HG03558 (cell line): ENCODE measurements around the gene SYT3.

Experiments used
- ATAC-seq: cut with Tn5 transposase; IDR thresholded peaks from one replicate; pipeline ENCODE4 v1.9.1; 2021; ENCODE audit warnings: moderate number of reproducible peaks; ENCODE audit not compliant: unreplicated experiment; ENCODE audit errors: extremely low read depth

The SYT3 gene

DNA sequence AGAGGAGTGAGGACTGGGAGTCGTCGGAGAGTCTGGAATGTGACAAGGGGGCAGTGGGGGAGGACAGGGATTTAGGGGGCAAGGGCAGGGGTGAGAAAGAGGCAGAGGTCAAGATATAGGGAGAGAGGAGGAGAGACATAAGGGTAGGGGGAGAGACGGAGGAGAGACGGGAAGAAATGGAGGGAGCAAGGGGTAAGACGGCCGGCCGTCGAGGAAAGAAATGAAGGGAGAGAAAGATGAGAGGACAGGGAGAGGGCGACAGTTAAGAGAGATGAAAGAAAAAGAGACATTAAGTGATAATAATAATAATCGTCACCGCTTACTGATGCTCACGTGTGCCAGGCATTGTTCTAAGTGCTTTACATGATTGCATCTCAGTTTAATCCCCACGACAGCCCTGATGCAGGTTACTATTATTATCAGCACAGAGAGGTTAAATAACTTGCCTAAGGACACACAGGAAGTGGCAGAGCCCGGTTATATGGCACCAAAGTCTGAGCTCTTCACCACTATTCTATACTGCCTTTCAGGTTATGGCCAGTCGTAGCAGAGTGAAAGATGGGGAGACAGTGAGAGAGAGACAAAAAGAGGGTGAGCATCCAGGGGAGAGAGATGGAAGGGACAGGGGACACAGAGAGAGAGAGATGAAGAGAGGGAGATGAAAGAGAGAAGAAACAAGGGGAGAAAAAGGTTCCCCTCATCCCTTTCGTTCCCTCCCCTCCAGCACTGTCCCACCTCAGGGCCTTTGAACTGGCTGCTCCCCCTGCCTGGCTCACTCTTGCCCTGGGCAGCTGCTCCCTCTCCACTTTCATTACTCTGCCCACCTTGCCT lies 23.2 kb upstream of the SYT3 start:
- no peak for ATAC-seq

DNA sequence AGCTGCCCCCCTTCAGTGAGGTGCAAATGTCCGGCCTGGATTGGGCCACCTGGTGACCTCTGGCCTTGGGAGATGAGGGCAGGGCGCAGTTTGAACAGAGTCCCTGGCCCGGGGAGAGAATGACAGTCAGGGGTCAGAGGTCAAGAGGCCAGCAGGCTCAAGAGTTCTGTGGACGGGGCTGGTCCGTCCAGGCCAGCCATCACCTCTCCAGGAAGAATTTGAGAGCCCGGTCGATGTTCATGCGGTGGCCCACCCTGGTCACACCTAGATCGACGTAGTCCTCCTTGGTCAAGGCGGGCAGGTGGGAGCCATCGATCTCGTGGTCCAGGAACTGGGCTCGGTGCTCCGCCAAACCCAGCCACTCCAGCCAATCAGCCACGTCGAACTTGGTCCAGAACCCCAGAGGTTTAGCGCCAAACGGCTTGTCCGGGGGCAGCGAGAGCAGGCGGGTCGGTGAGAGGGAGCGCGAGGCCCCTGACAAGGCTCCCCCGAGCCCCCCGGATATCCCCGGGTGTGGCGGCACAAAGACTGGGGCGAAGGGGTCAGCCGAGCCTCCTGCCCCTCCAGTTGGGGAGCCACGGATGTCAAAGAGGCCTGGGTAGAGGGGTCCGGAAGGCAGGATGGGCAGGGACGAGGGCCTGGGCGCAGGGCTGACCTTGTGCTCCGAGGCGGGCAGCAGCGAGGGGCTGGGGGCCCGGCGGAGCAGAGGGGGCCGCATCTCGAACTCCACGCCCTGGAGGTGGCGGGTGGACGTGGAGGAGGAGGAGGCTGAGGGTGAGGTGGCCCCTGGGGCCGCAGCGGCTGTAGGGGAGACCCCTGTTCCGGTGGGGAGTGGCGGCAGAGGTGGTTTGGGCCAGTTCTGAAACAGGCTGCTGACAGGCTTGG lies 22.3 kb upstream of the SYT3 start:
- ATAC-seq = no peak

GRCh38 chr19:50661023-50661422 lies 21.3 kb upstream of the SYT3 start:
- ATAC-seq = no peak

- ATAC-seq = no peak
These were observed 20.3 kb upstream of the SYT3 start for GRCh38 chr19:50660088-50660366.

GRCh38 chr19:50659318-50660087 lies 19.8 kb upstream of the SYT3 start:
- no peak for ATAC-seq

GRCh38 chr19:50658441-50659317 lies 19.0 kb upstream of the SYT3 start:
- no peak for ATAC-seq

DNA sequence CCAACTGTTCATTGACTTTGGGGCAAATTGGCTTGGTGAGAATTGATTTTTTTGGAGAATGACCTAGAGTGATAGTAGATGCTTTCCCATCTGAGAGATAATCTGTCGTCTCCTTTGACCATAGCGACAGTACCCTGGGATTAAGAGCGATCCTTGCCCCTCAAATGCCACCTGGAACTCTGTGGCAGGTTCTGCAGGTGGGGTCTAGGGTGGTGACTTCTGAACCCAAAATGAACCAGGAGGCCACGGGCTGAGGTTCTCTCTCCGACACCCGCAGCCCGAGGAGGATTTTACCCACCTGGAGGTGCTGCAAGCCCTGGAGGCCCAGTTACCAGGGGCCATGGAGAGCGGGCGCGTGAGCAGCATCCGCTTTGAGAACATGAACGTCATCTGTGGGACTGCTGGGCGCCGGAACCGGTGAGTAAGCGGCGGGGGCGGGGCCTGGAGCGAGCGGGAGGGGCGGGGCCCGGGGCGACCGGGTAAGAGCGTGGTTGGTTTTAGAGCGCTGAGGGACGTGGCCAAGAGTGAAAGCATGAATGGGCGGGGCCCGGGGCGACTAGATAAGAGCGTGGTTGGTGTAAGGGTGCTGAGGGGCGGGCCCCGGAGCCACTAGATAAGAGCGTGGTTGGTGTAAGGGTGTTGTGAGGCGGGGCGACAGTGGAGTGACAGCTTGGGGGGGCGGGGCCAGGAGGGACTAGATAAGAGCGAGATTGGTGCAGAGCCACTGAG lies 18.2 kb upstream of the SYT3 start:
- ATAC-seq = no peak

DNA sequence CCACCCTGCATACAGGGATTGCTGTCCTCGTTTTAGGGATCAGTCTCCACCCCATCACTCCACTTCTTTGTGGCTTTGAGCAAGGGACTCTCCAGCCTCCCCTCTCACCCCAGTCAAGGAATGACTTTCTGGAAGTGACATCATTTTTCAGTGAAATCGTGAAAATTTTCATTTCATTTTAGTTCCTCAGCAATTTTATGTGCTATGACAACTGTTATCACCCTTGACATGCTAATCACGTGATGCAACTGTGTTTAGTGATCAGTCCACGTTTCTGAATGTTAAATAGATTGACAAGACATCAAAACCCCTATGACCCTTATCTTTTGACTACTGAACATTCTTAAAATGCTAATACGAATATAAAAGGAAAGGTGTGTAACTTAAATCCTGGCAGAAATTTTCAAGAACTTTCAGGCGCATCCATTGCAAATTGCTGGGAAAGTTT lies 17.6 kb upstream of the SYT3 start:
- no peak for ATAC-seq

DNA sequence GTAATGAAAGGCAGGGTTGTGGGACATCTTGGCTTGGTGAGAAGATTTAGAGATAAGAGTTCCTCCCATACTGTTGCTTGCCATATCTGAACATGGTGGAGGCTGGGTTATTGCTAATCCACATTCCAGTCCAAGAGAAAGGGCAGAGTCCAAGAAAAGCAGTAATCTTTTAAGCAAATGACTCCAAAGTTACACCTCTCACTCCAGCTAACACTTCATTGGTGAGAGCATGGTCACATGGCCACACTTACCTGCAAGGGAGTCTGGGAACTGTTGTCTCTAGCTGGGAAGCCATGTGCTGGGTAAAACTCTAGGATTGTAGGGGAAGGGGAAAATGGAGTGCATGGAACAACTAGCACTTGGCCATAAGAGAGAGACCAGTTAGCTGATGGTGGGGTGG lies 15.2 kb upstream of the SYT3 start:
- no peak for ATAC-seq

DNA sequence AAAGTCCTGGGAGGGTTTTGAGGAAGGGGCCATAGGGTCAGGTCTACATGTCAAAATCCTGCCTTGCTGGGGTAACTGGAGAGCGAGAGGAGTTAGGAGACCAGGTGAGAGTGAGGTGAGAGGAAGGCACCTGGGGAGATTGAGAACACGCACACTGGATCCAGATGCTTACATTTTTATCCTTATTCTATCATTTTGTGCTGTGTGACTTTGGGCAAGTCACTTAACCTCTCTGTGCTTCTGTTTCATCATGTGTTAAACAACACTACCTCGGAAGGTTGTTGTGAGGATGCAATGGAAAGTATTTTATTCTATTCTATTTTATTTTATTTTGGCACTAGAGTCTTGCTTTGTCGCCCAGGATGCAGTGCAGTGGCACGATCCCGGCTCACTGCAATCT lies 13.0 kb upstream of the SYT3 start:
- ATAC-seq = no peak

- no peak for ATAC-seq
These were observed 11.5 kb upstream of the SYT3 start for GRCh38 chr19:50651174-50651573.

- ATAC-seq = no peak
These were observed 10.0 kb upstream of the SYT3 start, which contains the start of gene C19orf81 for GRCh38 chr19:50649433-50650391. Gene C19orf81, plus strand, starts transcription at chr19:50649445. Its CDS starts 0 bp downstream, at chr19:50649445.

DNA sequence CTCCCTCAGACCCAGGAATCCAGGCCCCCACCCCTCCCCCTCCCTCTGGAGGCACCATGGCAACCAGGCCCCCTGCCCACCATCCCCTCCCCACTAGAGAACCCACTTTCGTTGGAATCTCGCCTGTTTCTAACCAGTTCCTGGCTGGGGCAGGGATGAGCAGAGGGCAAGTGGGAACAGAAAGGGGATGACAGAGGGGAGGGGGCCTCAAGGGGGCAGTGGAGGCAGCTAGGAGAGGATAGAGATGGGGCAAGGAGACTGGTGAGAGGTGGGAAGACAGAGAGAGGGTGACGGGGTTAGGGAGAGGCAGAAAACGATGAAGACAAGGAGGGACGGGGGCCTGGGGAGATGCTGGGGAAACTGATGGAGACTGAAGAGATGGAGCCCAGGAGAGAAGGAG lies 9.0 kb upstream of the SYT3 start:
- ATAC-seq = no peak

- no peak for ATAC-seq
These were observed 8.4 kb upstream of the SYT3 start for GRCh38 chr19:50647879-50648615.

- ATAC-seq = no peak
These were observed 6.6 kb upstream of the SYT3 start for GRCh38 chr19:50646074-50646807.

- ATAC-seq = no peak
These were observed 5.4 kb upstream of the SYT3 start for GRCh38 chr19:50645107-50645506.
